K562 (cell line): Measurements from ENCODE around the gene ROS1. TPM values are rescaled to one million over a fixed set of nuclear protein-coding genes. Genes with fewer than 3 reads are reported as not detected.

Experiments used
- MTA1 ChIP-seq: fragments of 450-650 bp; IDR thresholded peaks from 2 replicates; pipeline ENCODE4 v1.6.1; 2017; ENCODE audit warnings: borderline replicate concordance
- XRCC3 ChIP-seq: fragments of 450-650 bp; IDR thresholded peaks from 2 replicates; pipeline ENCODE4 v1.6.1; 2017; ENCODE audit warnings: mild to moderate bottlenecking, moderate library complexity
- polyA plus RNA-seq, 8 experiments: library from polyadenylated mRNA; depleted of rRNA in 4 of 8; stranded (reverse) in 5 of 8; unstranded in 3 of 8; fragments of >200 nt; fragmentation: Nextera tagmentation in 2 of 8; fragmentation: Illumina TruSeq in 1 of 8; extraction: Ambion mirVana in 2 of 8; extraction: Trizol in 1 of 8; gene quantifications; 2 replicates each; pipeline versions ENCODE4 v1.2.1 to v1.2.3, GENCODE V29; 2011 to 2014; ENCODE audit warnings: inconsistent platforms in 1 of 8, missing spikeins in 1 of 8
- total RNA-seq, 7 experiments: library from RNA; depleted of rRNA in 6 of 7; stranded (reverse); fragments of >200 nt in 6 of 7; fragmentation: Illumina TruSeq in 2 of 7; extraction: Trizol in 2 of 7; gene quantifications; 2 replicates each; pipeline versions ENCODE4 v1.2.1 to v1.2.3, GENCODE V29; 2011 to 2021; ENCODE audit warnings: low replicate concordance in 1 of 7
- TF ChIP-seq, protein P1 (sequence below), 2 experiments: fragments of 450-650 bp; formaldehyde crosslinking in 1 of 2; IDR thresholded peaks; 2 replicates each; pipeline versions ENCODE4 v1.4.0 to v1.6.1; 2014 to 2020; ENCODE audit warnings: mild to moderate bottlenecking in 2 of 2, borderline replicate concordance in 1 of 2, low read depth in 1 of 2
- TF ChIP-seq, protein P2 (sequence below): sonication (generic); formaldehyde crosslinking; IDR thresholded peaks from 2 replicates; pipeline ENCODE4 v1.8.1; 2023; ENCODE audit warnings: mild to moderate bottlenecking, missing genetic modification reagents

The ROS1 gene
- total and polyA plus RNA-seq, 9 of the 15 experiments (the other 6 are each of a cell fraction or from before 2014, with no cell fraction given) = under 0.01 to 0.16 (median 0.04) TPM; not detected in 6

DNA sequence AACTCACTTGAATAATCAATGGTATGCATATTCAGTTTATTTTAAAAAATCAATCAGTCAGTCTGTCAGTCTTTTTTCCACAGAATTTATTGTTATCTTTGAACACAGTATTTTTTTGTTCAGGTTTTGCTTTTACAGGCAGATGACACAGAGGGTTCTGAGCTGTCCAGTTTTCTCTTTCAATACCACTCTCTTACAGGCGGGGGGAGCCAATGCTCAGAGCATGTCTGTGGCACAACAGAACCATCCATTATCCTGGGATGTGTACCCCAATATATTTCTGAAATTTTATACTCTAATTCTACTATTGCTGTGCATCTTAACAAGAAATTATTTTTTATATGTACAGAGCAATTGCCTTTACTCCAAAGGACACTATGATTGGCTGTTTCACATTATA lies 21.2 kb downstream of the ROS1 start (continued):
- TF ChIP-seq, protein P1, sequence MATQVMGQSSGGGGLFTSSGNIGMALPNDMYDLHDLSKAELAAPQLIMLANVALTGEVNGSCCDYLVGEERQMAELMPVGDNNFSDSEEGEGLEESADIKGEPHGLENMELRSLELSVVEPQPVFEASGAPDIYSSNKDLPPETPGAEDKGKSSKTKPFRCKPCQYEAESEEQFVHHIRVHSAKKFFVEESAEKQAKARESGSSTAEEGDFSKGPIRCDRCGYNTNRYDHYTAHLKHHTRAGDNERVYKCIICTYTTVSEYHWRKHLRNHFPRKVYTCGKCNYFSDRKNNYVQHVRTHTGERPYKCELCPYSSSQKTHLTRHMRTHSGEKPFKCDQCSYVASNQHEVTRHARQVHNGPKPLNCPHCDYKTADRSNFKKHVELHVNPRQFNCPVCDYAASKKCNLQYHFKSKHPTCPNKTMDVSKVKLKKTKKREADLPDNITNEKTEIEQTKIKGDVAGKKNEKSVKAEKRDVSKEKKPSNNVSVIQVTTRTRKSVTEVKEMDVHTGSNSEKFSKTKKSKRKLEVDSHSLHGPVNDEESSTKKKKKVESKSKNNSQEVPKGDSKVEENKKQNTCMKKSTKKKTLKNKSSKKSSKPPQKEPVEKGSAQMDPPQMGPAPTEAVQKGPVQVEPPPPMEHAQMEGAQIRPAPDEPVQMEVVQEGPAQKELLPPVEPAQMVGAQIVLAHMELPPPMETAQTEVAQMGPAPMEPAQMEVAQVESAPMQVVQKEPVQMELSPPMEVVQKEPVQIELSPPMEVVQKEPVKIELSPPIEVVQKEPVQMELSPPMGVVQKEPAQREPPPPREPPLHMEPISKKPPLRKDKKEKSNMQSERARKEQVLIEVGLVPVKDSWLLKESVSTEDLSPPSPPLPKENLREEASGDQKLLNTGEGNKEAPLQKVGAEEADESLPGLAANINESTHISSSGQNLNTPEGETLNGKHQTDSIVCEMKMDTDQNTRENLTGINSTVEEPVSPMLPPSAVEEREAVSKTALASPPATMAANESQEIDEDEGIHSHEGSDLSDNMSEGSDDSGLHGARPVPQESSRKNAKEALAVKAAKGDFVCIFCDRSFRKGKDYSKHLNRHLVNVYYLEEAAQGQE (IDR thresholded peaks at IDR 0.05; ENCODE audit: borderline replicate concordance) = no peak
- TF ChIP-seq, protein P1 (CRISPR knock-in tag; IDR thresholded peaks at IDR 0.05; ENCODE audit: low read depth) = no peak
- TF ChIP-seq XRCC3 (no peak), MTA1 (no peak)
- TF ChIP-seq, protein P2, sequence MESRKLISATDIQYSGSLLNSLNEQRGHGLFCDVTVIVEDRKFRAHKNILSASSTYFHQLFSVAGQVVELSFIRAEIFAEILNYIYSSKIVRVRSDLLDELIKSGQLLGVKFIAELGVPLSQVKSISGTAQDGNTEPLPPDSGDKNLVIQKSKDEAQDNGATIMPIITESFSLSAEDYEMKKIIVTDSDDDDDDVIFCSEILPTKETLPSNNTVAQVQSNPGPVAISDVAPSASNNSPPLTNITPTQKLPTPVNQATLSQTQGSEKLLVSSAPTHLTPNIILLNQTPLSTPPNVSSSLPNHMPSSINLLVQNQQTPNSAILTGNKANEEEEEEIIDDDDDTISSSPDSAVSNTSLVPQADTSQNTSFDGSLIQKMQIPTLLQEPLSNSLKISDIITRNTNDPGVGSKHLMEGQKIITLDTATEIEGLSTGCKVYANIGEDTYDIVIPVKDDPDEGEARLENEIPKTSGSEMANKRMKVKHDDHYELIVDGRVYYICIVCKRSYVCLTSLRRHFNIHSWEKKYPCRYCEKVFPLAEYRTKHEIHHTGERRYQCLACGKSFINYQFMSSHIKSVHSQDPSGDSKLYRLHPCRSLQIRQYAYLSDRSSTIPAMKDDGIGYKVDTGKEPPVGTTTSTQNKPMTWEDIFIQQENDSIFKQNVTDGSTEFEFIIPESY (CRISPR knock-in tag) = no peak
